GM21528 (cell line): Measurements from ENCODE around the gene PRR14.
A peak's percentile ranks its signal among the peaks of the same experiment; 100 is the strongest.

Experiments used
- ATAC-seq: cut with Tn5 transposase; IDR thresholded peaks from one replicate; pipeline ENCODE4 v1.9.1; 2021; ENCODE audit warnings: mild to moderate bottlenecking, moderate library complexity; ENCODE audit not compliant: unreplicated experiment, low FRiP score

The PRR14 gene

DNA sequence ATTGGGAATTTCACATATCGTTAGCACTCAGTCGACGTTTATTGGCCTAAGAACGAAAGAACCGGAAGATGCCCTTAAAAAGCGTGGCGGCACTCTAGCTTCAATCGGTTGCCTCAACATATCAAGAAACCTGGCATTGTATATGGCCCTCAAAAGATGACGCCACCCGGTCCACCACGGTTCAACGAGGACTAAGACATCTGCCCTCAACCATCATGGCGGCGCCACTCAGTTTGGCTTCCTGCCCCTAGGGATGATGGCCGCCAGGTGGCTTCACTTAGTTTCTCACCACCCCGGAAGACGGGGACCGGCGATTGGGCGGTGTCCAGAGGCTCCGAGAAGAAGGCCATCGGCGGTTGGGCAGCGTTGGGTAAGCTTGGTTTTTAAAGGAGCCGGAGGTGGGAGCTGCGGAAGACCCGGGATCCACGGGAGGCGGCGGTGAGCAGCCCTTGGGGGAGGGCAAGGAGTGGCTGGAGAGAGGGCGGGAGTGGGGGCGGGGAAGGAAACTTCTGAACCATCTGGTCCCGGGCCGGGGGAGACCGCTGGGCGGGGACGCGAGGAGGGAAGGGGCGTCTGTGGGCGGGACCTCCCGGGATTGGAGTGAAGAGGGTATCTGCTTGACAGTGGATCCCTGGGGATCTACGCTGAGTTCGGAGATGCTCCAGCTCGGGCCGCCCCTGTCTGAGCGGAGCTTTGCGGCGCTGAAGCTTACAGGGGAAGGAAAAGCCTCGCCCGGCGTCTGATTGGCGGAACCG, at the start of gene PRR14:
Gene PRR14, plus strand, starts transcription at position 592 of the 755 bp plus-strand sequence. CDS start 686 bp downstream, outside the sequence.
- peak; percentile 72 for ATAC-seq

DNA sequence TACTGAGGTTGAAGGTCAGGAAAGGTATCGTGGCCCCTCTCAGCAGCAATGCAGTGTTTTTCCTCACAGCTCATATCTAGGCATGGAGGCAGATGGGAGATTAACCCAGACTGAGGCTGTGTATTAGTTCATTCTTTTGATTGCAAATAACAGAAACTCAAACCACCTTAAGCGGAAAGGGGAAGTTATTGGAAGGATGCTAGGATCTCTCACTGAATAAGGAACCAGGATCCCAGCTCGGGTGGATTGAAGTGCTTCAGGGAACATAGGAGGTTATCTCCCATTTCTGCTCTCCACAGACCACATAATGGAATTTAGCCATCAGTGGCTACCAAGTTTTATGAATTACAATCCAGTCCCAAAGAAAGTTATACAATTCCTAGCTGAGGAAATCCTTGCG, 48.8 kb upstream of the PRR14 start:
- ATAC-seq = no peak

DNA sequence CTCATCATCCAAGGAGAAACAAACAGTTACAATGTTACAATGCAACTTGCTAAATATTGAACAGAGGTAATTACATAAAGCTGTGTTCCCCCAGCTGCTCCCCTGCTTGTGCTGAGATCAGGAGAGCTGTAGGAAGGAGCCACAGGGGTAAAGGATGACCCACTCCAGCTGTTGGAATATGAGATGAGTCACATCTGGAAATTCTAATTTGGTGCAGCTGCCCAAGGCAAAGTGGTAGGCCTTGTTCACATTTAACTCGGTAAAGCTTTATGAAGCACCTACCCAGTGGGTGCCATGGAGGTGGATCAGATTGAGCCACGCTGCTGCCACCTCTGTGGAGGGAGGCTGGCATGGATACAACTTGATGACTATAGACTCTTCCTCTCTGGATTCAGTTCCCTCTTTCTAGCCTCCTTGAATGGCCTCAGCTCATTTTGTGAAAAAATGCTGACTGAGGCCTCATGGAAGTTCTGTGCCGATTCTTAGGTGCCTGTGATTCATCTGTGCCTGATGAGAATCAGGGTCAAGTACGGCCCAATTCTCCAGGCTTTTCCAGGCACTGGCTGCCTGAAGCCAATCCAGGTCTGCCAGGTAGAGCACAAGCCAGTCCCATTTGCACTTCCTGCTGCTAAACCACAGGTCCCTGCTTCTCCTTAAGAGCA, 48.0 kb upstream of the PRR14 start:
- ATAC-seq = no peak

- no peak for ATAC-seq
Measured at GRCh38 chr16:30603945-30604315, 46.8 kb upstream of the PRR14 start.

GRCh38 chr16:30604316-30604947, 46.3 kb upstream of the PRR14 start:
- no peak for ATAC-seq

DNA sequence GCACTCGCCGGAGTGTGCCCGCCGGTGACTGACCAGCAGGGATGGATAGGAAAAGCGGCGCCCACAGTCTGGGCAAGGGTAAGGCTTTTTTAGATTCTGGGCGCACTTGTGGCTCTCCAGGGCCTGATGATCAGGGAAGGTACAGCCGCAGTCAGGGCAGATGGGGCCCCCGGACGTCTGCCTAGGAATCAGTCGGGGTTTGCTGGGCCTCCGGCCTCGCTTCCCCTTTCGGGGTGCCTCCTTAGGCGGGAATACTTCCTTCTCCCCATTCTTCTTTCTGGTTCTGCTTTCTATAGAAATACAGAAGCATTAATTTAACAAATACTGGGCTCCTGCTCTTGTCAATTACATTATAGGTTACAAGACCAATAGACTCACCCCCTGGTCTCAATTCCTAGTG, 45.6 kb upstream of the PRR14 start:
- no peak for ATAC-seq

DNA sequence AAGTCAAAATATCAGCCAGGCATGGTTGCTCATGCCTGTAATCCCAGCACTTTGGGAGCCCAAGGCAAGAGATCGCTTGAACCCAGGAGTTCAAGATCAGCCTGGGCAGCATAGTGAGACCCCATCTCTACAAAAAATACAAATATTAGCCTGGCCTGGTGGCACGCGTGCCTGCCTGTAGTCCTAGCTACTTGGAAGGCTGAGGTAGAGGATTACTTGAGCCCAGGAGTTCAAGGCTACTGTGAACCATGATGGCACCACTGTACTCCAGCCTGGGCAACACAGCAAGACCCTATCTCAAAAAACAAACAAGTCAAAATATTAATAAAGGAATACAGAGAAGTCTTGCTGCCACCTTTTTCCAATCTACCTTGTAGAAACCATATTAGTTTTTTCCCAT, 44.8 kb upstream of the PRR14 start:
- ATAC-seq = no peak

GRCh38 chr16:30609002-30609925, 41.5 kb upstream of the PRR14 start:
- ATAC-seq = peak; percentile 43

GRCh38 chr16:30609926-30610839, 40.6 kb upstream of the PRR14 start, which contains the start of gene ZNF689:
Gene ZNF689, minus strand, starts transcription at chr16:30610389. Its CDS starts 348 bp downstream, at chr16:30610041.
- peak; percentile 79 for ATAC-seq

- ATAC-seq = no peak
Measured at GRCh38 chr16:30615358-30616091, 35.2 kb upstream of the PRR14 start.

- no peak for ATAC-seq
Measured at GRCh38 chr16:30619202-30619601, 31.6 kb upstream of the PRR14 start.

DNA sequence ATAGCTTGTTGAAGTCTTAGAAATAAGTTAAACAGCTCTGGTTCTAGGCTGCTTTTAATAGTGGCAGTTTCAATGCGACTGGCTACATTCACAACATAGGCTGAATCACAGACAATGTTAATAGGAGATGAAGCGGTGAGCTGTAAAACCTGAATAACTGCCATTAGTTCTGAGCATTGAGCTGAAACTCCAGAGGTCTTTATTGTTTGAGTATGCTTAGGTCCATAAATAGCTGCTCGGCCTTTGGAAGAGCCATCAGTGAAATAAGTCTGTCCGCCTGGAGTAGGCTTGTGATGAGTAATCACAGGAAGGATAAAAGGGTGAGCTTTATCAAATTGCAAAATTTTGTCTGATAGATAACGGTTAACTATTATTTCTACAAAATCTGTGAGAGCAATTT, 31.1 kb upstream of the PRR14 start:
- ATAC-seq = no peak

GRCh38 chr16:30620169-30620568, 30.6 kb upstream of the PRR14 start:
- no peak for ATAC-seq

DNA sequence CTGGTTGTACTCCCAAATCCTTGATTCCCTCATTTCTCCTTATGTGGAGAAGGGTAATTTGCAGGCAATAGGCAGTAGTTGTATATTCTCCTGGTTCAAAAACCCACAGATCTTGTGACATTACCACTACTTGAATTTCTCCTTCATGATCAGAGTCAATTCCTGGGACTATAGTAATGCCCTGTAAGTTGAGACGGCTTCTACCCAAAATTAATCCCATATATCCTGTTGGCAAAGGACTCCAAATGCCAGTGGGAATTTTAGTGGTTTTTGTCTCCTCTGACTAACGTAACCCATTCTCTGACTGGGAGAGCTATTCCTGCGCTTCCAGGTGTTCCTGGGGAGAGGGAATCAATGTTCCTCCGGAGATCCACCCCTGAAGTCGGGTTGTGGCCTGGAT, 29.0 kb upstream of the PRR14 start:
- no peak for ATAC-seq

DNA sequence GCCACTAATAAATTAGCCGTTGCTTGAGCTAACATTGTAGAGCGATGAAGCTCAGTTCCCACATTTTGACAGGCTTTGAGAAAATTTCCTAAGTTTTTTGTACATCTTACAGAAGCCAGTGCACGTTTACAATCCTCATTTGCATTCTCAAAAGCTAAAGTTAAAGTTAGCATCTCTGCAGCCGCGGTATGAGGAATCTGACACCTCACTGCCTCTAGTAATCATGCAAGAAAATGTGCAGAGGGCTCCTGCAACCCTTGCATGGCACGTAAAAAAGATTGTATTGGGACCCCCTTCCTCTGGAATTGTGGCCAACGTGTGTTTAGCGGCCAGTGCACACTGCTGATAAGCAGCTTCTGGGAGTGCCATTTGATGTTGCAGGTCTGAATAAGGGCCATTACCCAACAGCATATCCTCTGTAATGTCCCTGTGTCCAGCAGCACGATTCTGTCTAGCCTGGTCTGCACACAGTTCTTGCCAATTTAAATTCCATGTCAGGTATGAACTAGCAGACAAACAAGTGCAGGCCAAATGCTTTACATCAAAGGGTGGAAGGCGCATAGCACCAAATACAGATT, 28.2 kb upstream of the PRR14 start:
- no peak for ATAC-seq

DNA sequence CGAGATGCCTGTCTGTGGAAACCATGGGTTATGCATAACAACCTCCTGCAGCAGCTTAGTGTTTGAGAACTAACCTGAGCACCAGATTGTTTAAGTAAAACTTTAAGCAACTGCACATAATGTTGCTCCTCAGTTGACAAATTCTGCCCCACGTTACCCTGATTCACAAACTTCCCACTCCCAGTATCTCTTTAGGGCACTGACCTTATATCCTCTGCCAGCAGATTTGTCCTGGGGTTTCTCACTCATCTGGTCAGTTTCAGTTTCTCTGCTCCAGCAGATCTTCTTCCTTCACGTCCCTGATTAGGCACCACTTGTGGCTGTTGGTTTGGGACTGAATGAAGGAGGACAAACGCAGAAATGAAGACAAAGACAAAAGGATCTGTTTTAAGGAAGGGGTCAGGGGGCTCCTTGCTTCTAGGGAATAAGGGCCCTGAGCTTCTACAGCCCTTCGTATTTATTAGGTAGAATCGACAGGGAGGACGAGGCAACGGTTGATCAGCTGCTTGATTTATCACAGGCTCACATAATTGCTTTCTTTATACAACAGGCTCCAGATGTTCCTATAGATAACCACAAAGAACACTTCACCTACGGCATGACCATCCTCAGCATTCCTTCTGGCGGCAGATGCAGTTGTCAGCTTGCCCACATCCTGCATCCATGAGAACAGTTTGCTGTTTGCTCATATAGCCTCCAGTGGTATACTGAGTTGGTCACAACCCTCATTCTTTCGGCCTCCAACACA, 27.1 kb upstream of the PRR14 start:
- ATAC-seq = no peak

DNA sequence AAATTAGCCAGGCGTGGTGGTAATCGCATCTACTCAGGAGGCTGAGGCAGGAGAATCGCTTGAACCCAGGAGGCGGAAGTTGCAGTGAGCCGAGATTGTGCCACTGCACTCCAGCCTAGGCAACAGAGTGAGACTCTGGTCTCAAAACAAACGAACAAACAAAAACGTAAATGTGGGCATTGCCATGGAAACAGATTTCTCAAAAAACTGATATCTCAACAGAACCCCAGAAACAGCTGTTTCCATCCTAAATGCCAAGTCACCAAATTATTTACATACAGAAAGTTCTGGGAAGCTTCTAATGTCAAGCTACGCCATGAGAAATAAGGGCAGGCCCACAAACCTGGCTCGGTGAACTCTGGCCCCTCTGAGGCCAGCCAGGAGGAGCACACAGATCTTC, 24.5 kb upstream of the PRR14 start:
- ATAC-seq = no peak
